ENCODE measurements around the gene SHFL.

DNA sequence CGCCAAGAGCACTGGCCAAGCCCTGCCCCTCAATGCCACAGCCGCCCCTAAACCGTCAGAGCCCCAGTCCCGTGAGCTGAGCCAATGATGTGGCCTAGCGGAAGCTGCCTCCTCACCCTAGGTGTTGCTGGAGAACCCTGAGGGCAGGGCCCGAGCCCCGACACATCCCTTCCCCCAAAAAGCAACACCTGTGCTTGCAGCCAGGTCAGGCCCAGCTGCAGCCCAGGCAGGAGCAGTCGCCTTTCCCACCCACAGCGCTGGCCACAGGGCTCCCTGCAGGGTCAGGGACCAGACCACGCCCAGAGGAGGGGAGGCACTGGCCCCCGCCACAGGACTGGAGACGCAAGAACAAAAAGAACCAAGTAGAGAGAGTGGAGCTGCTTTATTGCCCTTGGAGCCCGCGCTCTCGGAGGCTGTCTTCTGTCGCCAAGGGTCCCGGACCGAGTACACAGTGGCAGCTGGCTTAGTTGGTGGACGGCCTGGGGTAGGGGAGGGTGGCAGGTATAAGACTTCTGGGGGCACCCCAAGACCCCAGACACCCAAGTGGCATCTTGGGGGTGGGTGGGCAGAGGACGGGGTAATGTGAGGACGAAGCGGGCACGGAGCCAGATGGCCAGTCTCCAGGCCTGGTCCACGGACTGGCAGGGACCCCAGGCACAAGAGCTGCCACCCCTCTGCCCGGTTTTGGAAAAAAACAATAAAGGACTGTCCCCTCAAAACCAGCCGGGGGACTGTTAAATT is 28.7 kb downstream of the SHFL start:
- no peak for TF ChIP-seq TOX (CRISPR knock-in tag; IDR thresholded peaks at IDR 0.05; ENCODE audit: borderline replicate concordance)
- no peak for TF ChIP-seq ZC3H10 (CRISPR knock-in tag; IDR thresholded peaks at IDR 0.05)
- no peak for TF ChIP-seq RARB (CRISPR knock-in tag; IDR thresholded peaks at IDR 0.05)
- no peak for TF ChIP-seq ISL1 (CRISPR knock-in tag; IDR thresholded peaks at IDR 0.05)
- no peak for TF ChIP-seq OSR1 (CRISPR knock-in tag; IDR thresholded peaks at IDR 0.05)
- TF ChIP-seq ZNF565 (CRISPR knock-in tag; conservative IDR thresholded peaks at IDR 0.05; ENCODE audit: low read depth), result no peak
- TF ChIP-seq, protein P1, sequence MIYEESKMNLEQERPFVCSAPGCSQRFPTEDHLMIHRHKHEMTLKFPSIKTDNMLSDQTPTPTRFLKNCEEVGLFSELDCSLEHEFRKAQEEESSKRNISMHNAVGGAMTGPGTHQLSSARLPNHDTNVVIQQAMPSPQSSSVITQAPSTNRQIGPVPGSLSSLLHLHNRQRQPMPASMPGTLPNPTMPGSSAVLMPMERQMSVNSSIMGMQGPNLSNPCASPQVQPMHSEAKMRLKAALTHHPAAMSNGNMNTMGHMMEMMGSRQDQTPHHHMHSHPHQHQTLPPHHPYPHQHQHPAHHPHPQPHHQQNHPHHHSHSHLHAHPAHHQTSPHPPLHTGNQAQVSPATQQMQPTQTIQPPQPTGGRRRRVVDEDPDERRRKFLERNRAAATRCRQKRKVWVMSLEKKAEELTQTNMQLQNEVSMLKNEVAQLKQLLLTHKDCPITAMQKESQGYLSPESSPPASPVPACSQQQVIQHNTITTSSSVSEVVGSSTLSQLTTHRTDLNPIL (CRISPR knock-in tag; IDR thresholded peaks at IDR 0.05; ENCODE audit: low read depth), result no peak
